WERI-Rb-1 (cell line): Measurements from ENCODE around the gene MPO.

Source experiments
- DNase-seq: peaks from one replicate; pipeline ENCODE4 v3.0.0-alpha.2; 2020
- H3K27ac ChIP-seq: fragments of 250-450 bp; sonication (Bioruptor Pico); 2 replicates; pipeline ENCODE4 v1.5.1; 2020; ENCODE audit warnings: mild to moderate bottlenecking, moderate library complexity
- H3K27me3 ChIP-seq: fragments of 250-450 bp; sonication (Bioruptor Pico); 2 replicates; pipeline ENCODE4 v1.5.1; 2021; ENCODE audit warnings: mild to moderate bottlenecking, low read depth, moderate library complexity; ENCODE audit not compliant: insufficient read depth, severe bottlenecking
- H3K36me3 ChIP-seq: fragments of 250-450 bp; sonication (Bioruptor Pico); 2 replicates; pipeline ENCODE4 v1.5.1; 2020; ENCODE audit warnings: mild to moderate bottlenecking, moderate library complexity
- H3K4me3 ChIP-seq: 2 replicates; pipeline ENCODE4 v1.5.1; 2011; ENCODE audit warnings: low read depth, mild to moderate bottlenecking, control low read depth, low read length
- H3K9me3 ChIP-seq: fragments of 250-450 bp; sonication (Bioruptor Pico); 2 replicates; pipeline ENCODE4 v1.5.1; 2021; ENCODE audit warnings: mild to moderate bottlenecking, moderate library complexity; ENCODE audit not compliant: severe bottlenecking
- CTCF ChIP-seq: IDR thresholded peaks from 2 replicates; pipeline ENCODE4 v1.5.1; 2011; ENCODE audit warnings: low read depth, mild to moderate bottlenecking, control low read depth, inconsistent platforms, low read length

Gene MPO

GRCh38 chr17:58312829-58313228, 32.1 kb upstream of the MPO start:
- Histone ChIP-seq H3K9me3 (peaks cover 13% of the 10 kb centered on the region), H3K36me3 (peaks cover 42% of the 10 kb centered on the region), H3K27ac (peak overlapping the region; percentile 84), H3K27me3 (no peaks in the 10 kb centered on the region), H3K4me3 (no peak overlapping the region)
- no peak for DNase-seq
- no peak for TF ChIP-seq CTCF

GRCh38 chr17:58312021-58312630, 31.4 kb upstream of the MPO start:
- peaks cover 13% of the 10 kb centered on the region for H3K9me3 ChIP-seq
- TF ChIP-seq CTCF = no peak

GRCh38 chr17:58311429-58311894, 30.7 kb upstream of the MPO start:
- peaks cover 48% of the 10 kb centered on the region for H3K36me3 ChIP-seq
- TF ChIP-seq CTCF = no peak
- no peaks in the 10 kb centered on the region for H3K27me3 ChIP-seq
- no peak for DNase-seq
- H3K27ac ChIP-seq = no peak overlapping the region
- peaks cover 13% of the 10 kb centered on the region for H3K9me3 ChIP-seq
- H3K4me3 ChIP-seq = no peak overlapping the region

More at GRCh38 chr17:58312021-58312630, 31.4 kb upstream of the MPO start:
- H3K36me3 ChIP-seq = peaks cover 49% of the 10 kb centered on the region
- H3K4me3 ChIP-seq = no peak overlapping the region
- peak; percentile 8 for DNase-seq
- H3K27me3 ChIP-seq = no peaks in the 10 kb centered on the region
- H3K27ac ChIP-seq = peak overlapping the region; percentile 84

GRCh38 chr17:58310511-58311428, 30.0 kb upstream of the MPO start:
- Histone ChIP-seq H3K9me3 (peaks cover 13% of the 10 kb centered on the region), H3K4me3 (no peak overlapping the region), H3K36me3 (peaks cover 41% of the 10 kb centered on the region), H3K27ac (peak overlapping the region; percentile 30), H3K27me3 (no peaks in the 10 kb centered on the region)
- DNase-seq = peak; percentile 52
- no peak for TF ChIP-seq CTCF

- Histone ChIP-seq H3K4me3 (no peak overlapping the region), H3K27ac (no peak overlapping the region; the same call in 1 of the 2 replicates), H3K9me3 (peaks cover 6% of the 10 kb centered on the region), H3K36me3 (peaks cover 32% of the 10 kb centered on the region), H3K27me3 (no peaks in the 10 kb centered on the region)
- no peak for DNase-seq
- TF ChIP-seq CTCF = no peak
These were observed 29.2 kb upstream of the MPO start for GRCh38 chr17:58309918-58310259.
